ENCODE results near the gene GBX2. TPM values are rescaled to one million over a fixed set of nuclear protein-coding genes. Genes with fewer than 3 reads are reported as not detected.

The GBX2 gene
- total RNA-seq, 4 donors from 2014 or later, result not detected

- Histone ChIP-seq H3K4me1 (no peaks in the 10 kb centered on the region), H3K4me3 (replicated peaks in 1 of 3) (no peak overlapping the region), H3K9me3 (no peaks in the 10 kb centered on the region), H3K27me3 (no peaks in the 10 kb centered on the region), H3K36me3 (peaks cover 0 to 5% of the 10 kb centered on the region in 2 donors), H3K27ac (no peak overlapping the region)
- WGBS, 2 donors, result 93% methylated on average over 3 of the region's 4 CpGs; no CpG with 5 or more reads in 1 of the 2 donors
- intact Hi-C loops (cut with DNase I), result no loop called here
- no peak for DNase-seq
- no peak for TF ChIP-seq POLR2A (IDR thresholded peaks at IDR 0.05)
- TF ChIP-seq, protein P1, sequence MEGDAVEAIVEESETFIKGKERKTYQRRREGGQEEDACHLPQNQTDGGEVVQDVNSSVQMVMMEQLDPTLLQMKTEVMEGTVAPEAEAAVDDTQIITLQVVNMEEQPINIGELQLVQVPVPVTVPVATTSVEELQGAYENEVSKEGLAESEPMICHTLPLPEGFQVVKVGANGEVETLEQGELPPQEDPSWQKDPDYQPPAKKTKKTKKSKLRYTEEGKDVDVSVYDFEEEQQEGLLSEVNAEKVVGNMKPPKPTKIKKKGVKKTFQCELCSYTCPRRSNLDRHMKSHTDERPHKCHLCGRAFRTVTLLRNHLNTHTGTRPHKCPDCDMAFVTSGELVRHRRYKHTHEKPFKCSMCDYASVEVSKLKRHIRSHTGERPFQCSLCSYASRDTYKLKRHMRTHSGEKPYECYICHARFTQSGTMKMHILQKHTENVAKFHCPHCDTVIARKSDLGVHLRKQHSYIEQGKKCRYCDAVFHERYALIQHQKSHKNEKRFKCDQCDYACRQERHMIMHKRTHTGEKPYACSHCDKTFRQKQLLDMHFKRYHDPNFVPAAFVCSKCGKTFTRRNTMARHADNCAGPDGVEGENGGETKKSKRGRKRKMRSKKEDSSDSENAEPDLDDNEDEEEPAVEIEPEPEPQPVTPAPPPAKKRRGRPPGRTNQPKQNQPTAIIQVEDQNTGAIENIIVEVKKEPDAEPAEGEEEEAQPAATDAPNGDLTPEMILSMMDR (IDR thresholded peaks at IDR 0.05), result no peak
These were observed 38.3 kb downstream of the GBX2 start for GRCh38 chr2:236129935-236130334.

GRCh38 chr2:236128321-236128720 is 39.9 kb downstream of the GBX2 start:
- no peaks in the 10 kb centered on the region for H3K9me3 ChIP-seq
- intact Hi-C loops (cut with DNase I), result no loop called here
- no peak for DNase-seq
- no peak overlapping the region for H3K27ac ChIP-seq
- H3K4me3 ChIP-seq (replicated peaks in 1 of 3), result no peak overlapping the region
- peaks cover 6 to 11% of the 10 kb centered on the region in 2 donors for H3K36me3 ChIP-seq
- no peaks in the 10 kb centered on the region for H3K4me1 ChIP-seq
- WGBS, 2 donors, result 83% methylated on average over 10 to 17 of the region's 17 CpGs
- H3K27me3 ChIP-seq, result no peaks in the 10 kb centered on the region
- no peak for TF ChIP-seq POLR2A (IDR thresholded peaks at IDR 0.05)
- TF ChIP-seq, protein P1 (IDR thresholded peaks at IDR 0.05), result no peak

DNA sequence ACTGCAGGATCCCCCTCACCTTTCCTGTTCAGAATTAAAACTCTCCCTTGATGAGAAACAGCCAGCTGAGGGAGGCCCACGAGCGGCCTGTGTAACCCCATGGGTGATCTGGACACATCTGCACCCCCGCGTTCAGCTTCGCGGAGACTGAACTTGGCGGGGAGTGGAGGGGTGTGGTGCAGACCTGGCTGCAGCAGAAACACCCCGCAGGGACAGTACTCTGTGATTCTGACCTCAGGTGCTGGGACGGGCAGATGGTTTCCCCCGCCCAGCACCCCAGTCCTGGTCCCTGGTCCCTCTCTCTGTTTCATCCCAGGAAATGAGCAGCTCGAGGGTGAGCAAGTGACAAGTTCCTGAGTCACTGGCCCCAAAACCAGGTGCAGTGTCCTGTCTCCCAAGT is 41.2 kb downstream of the GBX2 start:
- 85 to 91% methylated on average over 9 of the region's 11 CpGs for WGBS, 2 donors
- Histone ChIP-seq H3K27ac (no peak overlapping the region), H3K36me3 (peaks cover 6 to 11% of the 10 kb centered on the region in 2 donors), H3K9me3 (no peaks in the 10 kb centered on the region), H3K4me1 (no peaks in the 10 kb centered on the region), H3K4me3 (replicated peaks in 1 of 3) (no peak overlapping the region), H3K27me3 (no peaks in the 10 kb centered on the region)
- intact Hi-C loops (cut with DNase I), result no loop called here
- no peak for TF ChIP-seq POLR2A (IDR thresholded peaks at IDR 0.05)
- TF ChIP-seq, protein P1 (IDR thresholded peaks at IDR 0.05), result no peak
- DNase-seq, result no peak

- H3K4me1 ChIP-seq, result no peaks in the 10 kb centered on the region
- peaks cover 6 to 11% of the 10 kb centered on the region in 2 donors for H3K36me3 ChIP-seq
- H3K9me3 ChIP-seq, result no peaks in the 10 kb centered on the region
- no peaks in the 10 kb centered on the region for H3K27me3 ChIP-seq
- TF ChIP-seq POLR2A (IDR thresholded peaks at IDR 0.05), result no peak
- TF ChIP-seq, protein P1 (IDR thresholded peaks at IDR 0.05), result no peak
- no peak overlapping the region for H3K4me3 ChIP-seq (replicated peaks in 1 of 3)
- 94 to 98% methylated on average over 16 of the region's 16 CpGs for WGBS, 2 donors
- intact Hi-C loops (cut with DNase I), result no loop called here
- no peak for DNase-seq
- H3K27ac ChIP-seq, result no peak overlapping the region
These were observed 42.6 kb downstream of the GBX2 start for GRCh38 chr2:236125541-236125940.

GRCh38 chr2:236124182-236124893 is 43.8 kb downstream of the GBX2 start:
- 93 to 95% methylated on average over 30 of the region's 30 CpGs for WGBS, 2 donors
- no peak overlapping the region for H3K27ac ChIP-seq
- H3K36me3 ChIP-seq, result peaks cover 6 to 11% of the 10 kb centered on the region in 2 donors
- intact Hi-C loops (cut with DNase I), result no loop called here
- no peak for TF ChIP-seq POLR2A (IDR thresholded peaks at IDR 0.05)
- TF ChIP-seq, protein P1 (IDR thresholded peaks at IDR 0.05), result no peak
- no peaks in the 10 kb centered on the region for H3K9me3 ChIP-seq
- DNase-seq, result no peak
- no peak overlapping the region for H3K4me3 ChIP-seq (replicated peaks in 1 of 3)
- no peaks in the 10 kb centered on the region for H3K27me3 ChIP-seq
- no peaks in the 10 kb centered on the region for H3K4me1 ChIP-seq
